HepG2 (cell line): ENCODE results near the gene DLG2. TPM values are rescaled to one million over a fixed set of nuclear protein-coding genes. Genes with fewer than 3 reads are reported as not detected.

ENCODE experiments used
- ATAC-seq: fragments of 200-7000 bp; cut with Tn5 transposase; 3 replicates; pipeline ENCODE4 v1.9.1; 2020; ENCODE audit warnings: mild to moderate bottlenecking, moderate library complexity
- BruUV-seq: library from RNA; stranded (reverse); fragments of 400-500 nt; replicated peaks from 2 replicates; lab custom pipeline; 2021; lab: Mats Ljungman, UMichigan
- CTCF ChIA-PET: fragments of 300-600 bp; formaldehyde crosslinking; extraction: SDS; loops from one replicate; lab custom pipeline; 2021; ENCODE audit warnings: low total read pairs, inconsistent platforms, low intra/inter-chr PET ratio; lab: Yijun Ruan, JAX
- POLR2A ChIA-PET: fragments of 350-600 bp; sonication (Branson Sonifier 250); formaldehyde crosslinking; loops from one replicate; lab custom pipeline; 2020; ENCODE audit warnings: antibody characterized with exemption, inconsistent platforms; lab: Yijun Ruan, JAX
- DNase-seq: peaks from one replicate; pipeline ENCODE4 v3.0.0-alpha.2; 2015; ENCODE audit warnings: low spot score
- FAIRE-seq: peaks from 3 replicates; lab custom pipeline; 2011; peaks lifted over from hg19 to GRCh38; lab: Jason Lieb, UNC
- H2AFZ ChIP-seq: one replicate; pipeline ENCODE4 v1.6.1; 2011; ENCODE audit warnings: low read length, inconsistent platforms
- H3K27ac ChIP-seq: fragments of 300-600 bp; 3 replicates; pipeline ENCODE4 v1.8.0; 2011; ENCODE audit warnings: mixed run types, mild to moderate bottlenecking, mixed read lengths, low read length, inconsistent platforms; ENCODE audit not compliant: insufficient read depth; ENCODE audit errors: extremely low read length
- H3K27me3 ChIP-seq, 2 experiments: fragments of 200-600 bp in 1 of 2; 2 replicates in 1 of 2; 3 replicates in 1 of 2; pipeline versions ENCODE4 v1.6.0 to v1.8.0; 2011; ENCODE audit warnings: low read length in 2 of 2, mild to moderate bottlenecking in 2 of 2, moderate library complexity in 2 of 2, inconsistent platforms in 1 of 2; ENCODE audit not compliant: insufficient read depth in 2 of 2, control insufficient read depth in 1 of 2
- H3K36me3 ChIP-seq, 2 experiments: fragments of 200-600 bp in 1 of 2; replicated peaks in 1 of 2; 2 replicates in 1 of 2; 3 replicates in 1 of 2; pipeline versions ENCODE4 v1.5.1 to v1.8.0; 2011; ENCODE audit warnings: low read length in 2 of 2, inconsistent platforms in 1 of 2; ENCODE audit not compliant: insufficient read depth in 2 of 2, control insufficient read depth in 1 of 2
- H3K4me1 ChIP-seq: 2 replicates; pipeline ENCODE4 v1.5.1; 2012; ENCODE audit warnings: low read length, inconsistent platforms; ENCODE audit not compliant: insufficient read depth
- H3K4me2 ChIP-seq: 2 replicates; pipeline ENCODE4 v1.6.0; 2011; ENCODE audit warnings: low read depth, low read length, inconsistent platforms
- H3K4me3 ChIP-seq, 3 experiments: fragments of 200-600 bp in 1 of 3; sonication (generic), shearing (Covaris generic) in 1 of 3; replicated peaks in 1 of 3; 2 replicates each; pipeline ENCODE4 v1.5.1; 2011 to 2016; ENCODE audit warnings: low read length in 3 of 3, inconsistent platforms in 2 of 3, low read depth in 2 of 3, mild to moderate bottlenecking in 2 of 3, control low read depth in 1 of 3, mixed read lengths in 1 of 3; ENCODE audit not compliant: insufficient read depth in 1 of 3
- H3K79me2 ChIP-seq: one replicate; pipeline ENCODE4 v1.6.1; 2011; ENCODE audit warnings: low read length, inconsistent platforms; ENCODE audit not compliant: insufficient read depth
- H3K9ac ChIP-seq: 2 replicates; pipeline ENCODE4 v1.6.0; 2011; ENCODE audit warnings: mild to moderate bottlenecking, low read depth, low read length, inconsistent platforms; ENCODE audit not compliant: insufficient read depth
- H3K9me3 ChIP-seq: 2 replicates; pipeline ENCODE4 v1.5.1; 2012; ENCODE audit warnings: mild to moderate bottlenecking, low read length
- H4K20me1 ChIP-seq: 2 replicates; pipeline ENCODE4 v1.6.0; 2011; ENCODE audit warnings: inconsistent platforms, mild to moderate bottlenecking, low read length, moderate library complexity; ENCODE audit not compliant: insufficient read depth
- ARNTL ChIP-seq: sonication (generic); formaldehyde crosslinking; IDR thresholded peaks from 2 replicates; pipeline ENCODE4 v1.4.0; 2020; ENCODE audit warnings: mild to moderate bottlenecking, missing genetic modification reagents
- MXD3 ChIP-seq: IDR thresholded peaks from 2 replicates; pipeline ENCODE4 v1.6.1; 2016; ENCODE audit warnings: mild to moderate bottlenecking, missing biosample characterization, missing genetic modification reagents
- RELA ChIP-seq: sonication (generic); formaldehyde crosslinking; IDR thresholded peaks from 2 replicates; pipeline ENCODE4 v1.4.0; 2020; ENCODE audit warnings: missing genetic modification reagents
- SIN3B ChIP-seq: fragments of 150-350 bp; IDR thresholded peaks from 2 replicates; pipeline ENCODE4 v1.6.1; 2014; ENCODE audit warnings: low read length
- ZBTB38 ChIP-seq: sonication (generic); formaldehyde crosslinking; IDR thresholded peaks from 2 replicates; pipeline ENCODE4 v1.5.1; 2020; ENCODE audit warnings: mild to moderate bottlenecking, missing genetic modification reagents
- ZEB1 ChIP-seq: IDR thresholded peaks from 2 replicates; pipeline ENCODE4 v1.6.1; 2012; ENCODE audit warnings: mild to moderate bottlenecking, low read depth, inconsistent platforms; ENCODE audit not compliant: insufficient replicate concordance
- ZNF484 ChIP-seq: sonication (generic); formaldehyde crosslinking; IDR thresholded peaks from 2 replicates; pipeline ENCODE4 v1.5.1; 2020; ENCODE audit warnings: mild to moderate bottlenecking, low read depth, missing genetic modification reagents, borderline replicate concordance
- ZNF577 ChIP-seq: sonication (generic); formaldehyde crosslinking; IDR thresholded peaks from 2 replicates; pipeline ENCODE4 v1.4.0; 2020; ENCODE audit warnings: mild to moderate bottlenecking, low read depth, missing genetic modification reagents, borderline replicate concordance
- ZNF687 ChIP-seq: sonication (generic); formaldehyde crosslinking; IDR thresholded peaks from 2 replicates; pipeline ENCODE4 v1.5.1; 2020; ENCODE audit warnings: mild to moderate bottlenecking, missing genetic modification reagents, moderate library complexity
- WGBS: methylation state at CpG from one replicate; pipeline ENCODE4 v1.1.6; 2017; ENCODE audit warnings: low lambda C conversion rate; 5-methylcytosine and 5-hydroxymethylcytosine counted together
- in situ Hi-C: cut with HindIII; loops from 2 replicates; pipeline ENCODE4 v1.10.0; 2017; ENCODE audit warnings: low pct_unique_long_range_greater_than_20kb; ENCODE audit not compliant: extremely low pct_ligation_motif_present
- intact Hi-C: fragments of 100-400 bp; cut with micrococcal nuclease; formaldehyde crosslinking; loops from one replicate; pipeline ENCODE4 v1.10.0; 2022; ENCODE audit not compliant: unreplicated experiment
- polyA plus RNA-seq, 8 experiments: library from polyadenylated mRNA; depleted of rRNA in 3 of 8; stranded (reverse) in 7 of 8; unstranded in 1 of 8; fragments of >200 nt; fragmentation: Illumina TruSeq in 4 of 8; extraction: Trizol in 4 of 8; gene quantifications; 2 replicates each; pipeline versions ENCODE4 v1.2.1 to v1.2.3, GENCODE V29; 2011 to 2016; ENCODE audit warnings: low read depth in 4 of 8, missing spikeins in 1 of 8, mixed read lengths in 1 of 8; ENCODE audit not compliant: insufficient read depth in 1 of 8
- total RNA-seq, 5 experiments: library from RNA; depleted of rRNA; stranded (reverse); fragments of >200 nt; fragmentation: Illumina TruSeq; extraction: Trizol; gene quantifications; 2 replicates each; pipeline ENCODE4 v1.2.3, GENCODE V29; 2016; ENCODE audit warnings: low read depth in 1 of 5

DLG2 gene
- total and polyA plus RNA-seq, 2 of the 13 experiments (the other 11 are each of a cell fraction or from before 2014, with no cell fraction given), result 0.46 to 1.0 TPM

- no peaks in the 10 kb centered on the region for H3K79me2 ChIP-seq
- no peak for DNase-seq
- TF ChIP-seq SIN3B (no peak), ZNF687 (no peak), ZBTB38 (CRISPR knock-in tag) (no peak), MXD3 (no peak), RELA (CRISPR knock-in tag) (no peak), ARNTL (CRISPR knock-in tag) (no peak), ZNF577 (CRISPR knock-in tag) (no peak), ZNF484 (no peak), ZEB1 (no peak)
- ChIA-PET POLR2A (no interaction called here), CTCF (no interaction called here)
- no TSS peak for BruUV-seq
- H3K27me3 ChIP-seq, result no peaks in the 10 kb centered on the region
- ATAC-seq, result no peak
- H3K9ac ChIP-seq, result no peak overlapping the region
- H3K4me1 ChIP-seq, result no peaks in the 10 kb centered on the region
- H3K4me2 ChIP-seq, result no peak overlapping the region
- in situ Hi-C loops, result no loop called here
- intact Hi-C loops, result no loop called here
- no peak for FAIRE-seq
- H3K9me3 ChIP-seq, result no peaks in the 10 kb centered on the region
- no peak overlapping the region for H3K27ac ChIP-seq
- no peak overlapping the region for H3K4me3 ChIP-seq
- H2AFZ ChIP-seq, result no peak overlapping the region
- H3K36me3 ChIP-seq, result no peaks in the 10 kb centered on the region
- H4K20me1 ChIP-seq, result no peaks in the 10 kb centered on the region
- WGBS, result 0% methylated on average over 1 of the region's 1 CpG
Measured at GRCh38 chr11:84069048-84069447, 1558.1 kb downstream of the DLG2 start.
